Chondrocyte (in vitro differentiated cells): ENCODE data around the gene DPH3. TPM values are rescaled to one million over a fixed set of nuclear protein-coding genes. Genes with fewer than 3 reads are reported as not detected.

Source experiments
- DNase-seq: peaks from one replicate; pipeline ENCODE4 v3.0.0; 2021; ENCODE audit warnings: mixed read lengths, low spot score
- H3K27ac Mint-ChIP-seq: one replicate; pipeline ENCODE4 v1.8.0; 2021; ENCODE audit warnings: mild to moderate bottlenecking, moderate library complexity, mixed read lengths; ENCODE audit not compliant: unreplicated experiment
- H3K27me3 Mint-ChIP-seq: 2 replicates; pipeline ENCODE4 v1.8.0; 2021; ENCODE audit warnings: low read depth, mixed read lengths
- H3K36me3 Mint-ChIP-seq: 2 replicates; pipeline ENCODE4 v1.8.0; 2021; ENCODE audit warnings: low read depth, mixed read lengths
- H3K4me1 Mint-ChIP-seq: 2 replicates; pipeline ENCODE4 v1.8.0; 2021; ENCODE audit warnings: low read depth, mild to moderate bottlenecking, mixed read lengths
- H3K4me3 Mint-ChIP-seq: one replicate; pipeline ENCODE4 v1.8.0; 2021; ENCODE audit warnings: mild to moderate bottlenecking, moderate library complexity, mixed read lengths; ENCODE audit not compliant: unreplicated experiment
- H3K9me3 Mint-ChIP-seq: 2 replicates; pipeline ENCODE4 v1.8.0; 2021; ENCODE audit warnings: low read depth, mixed read lengths
- total RNA-seq: library from RNA; stranded (reverse); gene quantifications from 3 replicates; pipeline ENCODE4 v1.2.1, GENCODE V29; 2021
- TF ChIP-seq, protein P1 (sequence below): fragments of 200-600 bp; sonication (generic); IDR thresholded peaks from 2 replicates; pipeline ENCODE4 v1.5.0; 2021; ENCODE audit warnings: antibody characterized with exemption, mild to moderate bottlenecking, moderate library complexity

Gene DPH3
- total RNA-seq, 1 donor from 2014 or later, result 20.5 TPM

DNA sequence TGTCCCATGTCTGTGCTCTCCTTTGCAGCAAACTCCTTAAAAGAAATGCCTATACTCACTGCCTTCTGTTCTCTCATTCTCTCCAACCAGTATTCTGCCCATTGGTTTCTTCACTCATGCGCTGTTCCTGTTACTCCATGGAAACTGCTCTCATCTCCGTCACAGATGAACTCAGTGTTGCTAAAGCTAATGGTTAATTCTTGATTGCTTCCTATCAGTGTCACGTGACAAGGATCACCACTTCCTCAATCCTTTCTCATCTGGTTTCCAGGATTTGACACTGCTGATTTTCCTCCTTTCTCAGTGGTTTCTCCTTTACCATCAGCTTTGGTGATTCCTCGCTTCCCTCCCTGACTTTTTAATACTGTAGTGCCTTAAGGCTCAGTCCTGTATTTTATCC, 2.6 kb downstream of the DPH3 start:
- Mint-ChIP-seq H3K27ac (no peak overlapping the region), H3K27me3 (no peaks in the 10 kb centered on the region), H3K9me3 (no peaks in the 10 kb centered on the region), H3K36me3 (peaks cover 4% of the 10 kb centered on the region), H3K4me1 (peaks cover 21% of the 10 kb centered on the region), H3K4me3 (no peak overlapping the region)
- no peak for DNase-seq
- TF ChIP-seq, protein P1, sequence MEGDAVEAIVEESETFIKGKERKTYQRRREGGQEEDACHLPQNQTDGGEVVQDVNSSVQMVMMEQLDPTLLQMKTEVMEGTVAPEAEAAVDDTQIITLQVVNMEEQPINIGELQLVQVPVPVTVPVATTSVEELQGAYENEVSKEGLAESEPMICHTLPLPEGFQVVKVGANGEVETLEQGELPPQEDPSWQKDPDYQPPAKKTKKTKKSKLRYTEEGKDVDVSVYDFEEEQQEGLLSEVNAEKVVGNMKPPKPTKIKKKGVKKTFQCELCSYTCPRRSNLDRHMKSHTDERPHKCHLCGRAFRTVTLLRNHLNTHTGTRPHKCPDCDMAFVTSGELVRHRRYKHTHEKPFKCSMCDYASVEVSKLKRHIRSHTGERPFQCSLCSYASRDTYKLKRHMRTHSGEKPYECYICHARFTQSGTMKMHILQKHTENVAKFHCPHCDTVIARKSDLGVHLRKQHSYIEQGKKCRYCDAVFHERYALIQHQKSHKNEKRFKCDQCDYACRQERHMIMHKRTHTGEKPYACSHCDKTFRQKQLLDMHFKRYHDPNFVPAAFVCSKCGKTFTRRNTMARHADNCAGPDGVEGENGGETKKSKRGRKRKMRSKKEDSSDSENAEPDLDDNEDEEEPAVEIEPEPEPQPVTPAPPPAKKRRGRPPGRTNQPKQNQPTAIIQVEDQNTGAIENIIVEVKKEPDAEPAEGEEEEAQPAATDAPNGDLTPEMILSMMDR, result no peak

DNA sequence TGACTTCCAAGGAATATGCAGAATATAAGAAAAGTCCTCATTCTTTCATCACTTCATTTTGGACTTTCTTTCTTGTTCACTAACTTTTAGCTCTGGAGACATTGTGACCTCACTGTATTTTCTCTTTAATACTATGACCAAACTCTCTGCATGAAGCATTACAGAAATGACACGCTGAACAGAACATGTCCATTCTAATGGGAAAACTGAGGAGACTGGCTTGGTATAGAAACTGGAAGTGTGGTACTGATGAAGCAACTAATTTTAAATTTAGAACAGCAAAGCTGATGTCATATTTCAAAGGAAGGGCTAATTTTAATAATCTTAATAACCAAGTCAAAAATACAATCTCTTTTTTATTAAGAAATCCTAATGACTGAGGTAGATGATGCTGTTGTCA, 4.7 kb downstream of the DPH3 start:
- no peak overlapping the region for H3K4me3 Mint-ChIP-seq
- H3K4me1 Mint-ChIP-seq, result peaks cover 5% of the 10 kb centered on the region
- no peak for DNase-seq
- peaks cover 4% of the 10 kb centered on the region for H3K36me3 Mint-ChIP-seq
- no peaks in the 10 kb centered on the region for H3K27me3 Mint-ChIP-seq
- TF ChIP-seq, protein P1, result no peak
- H3K9me3 Mint-ChIP-seq, result no peaks in the 10 kb centered on the region
- no peak overlapping the region for H3K27ac Mint-ChIP-seq

DNA sequence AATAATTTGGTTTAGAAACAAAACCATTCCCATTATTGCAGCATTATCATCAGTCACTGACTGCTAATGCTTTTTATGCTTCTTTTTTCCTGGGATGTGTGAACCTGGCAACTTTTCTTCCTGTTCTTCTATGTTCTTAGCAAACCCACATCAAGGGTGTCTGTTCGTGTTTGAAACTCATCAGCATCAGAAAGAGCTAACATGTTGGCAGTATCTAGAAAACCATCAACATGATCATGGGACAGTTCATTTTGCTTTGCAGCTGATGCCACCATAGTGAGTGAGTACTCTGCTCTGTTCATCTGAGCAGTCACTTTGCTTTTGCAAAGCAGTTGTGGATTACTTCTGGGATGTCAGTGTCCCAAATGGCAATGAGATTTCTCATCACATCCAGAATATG, 5.9 kb downstream of the DPH3 start:
- Mint-ChIP-seq H3K27ac (no peak overlapping the region), H3K36me3 (peaks cover 4% of the 10 kb centered on the region)

DNA sequence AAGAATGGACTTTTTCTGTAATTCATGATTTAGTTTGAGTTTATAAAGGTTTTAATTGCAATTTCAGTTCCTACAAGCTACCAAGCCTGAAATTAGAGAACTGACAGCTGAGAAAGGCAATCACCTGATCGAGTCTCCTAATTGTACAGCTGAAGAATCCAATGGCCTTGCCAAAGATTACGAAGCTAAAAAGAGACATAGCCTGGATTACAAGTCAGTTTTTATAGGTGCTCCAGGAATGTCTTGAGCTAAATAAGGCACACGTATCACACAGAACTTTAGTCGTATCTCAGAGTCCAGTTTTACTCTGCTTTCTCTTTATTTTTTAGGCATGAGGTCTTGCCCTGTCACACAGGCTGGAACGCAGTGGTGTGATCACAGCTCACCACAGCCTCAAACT, 6.6 kb downstream of the DPH3 start:
- Mint-ChIP-seq H3K9me3 (no peaks in the 10 kb centered on the region), H3K27me3 (no peaks in the 10 kb centered on the region), H3K27ac (no peak overlapping the region), H3K4me3 (no peak overlapping the region), H3K36me3 (peaks cover 4% of the 10 kb centered on the region), H3K4me1 (no peaks in the 10 kb centered on the region)
- TF ChIP-seq, protein P1, result no peak
- DNase-seq, result no peak

More for the DNA sequence above, 5.9 kb downstream of the DPH3 start:
- no peak for DNase-seq
- Mint-ChIP-seq H3K27me3 (no peaks in the 10 kb centered on the region), H3K4me1 (peaks cover under 1% of the 10 kb centered on the region), H3K9me3 (no peaks in the 10 kb centered on the region), H3K4me3 (no peak overlapping the region)
- TF ChIP-seq, protein P1, result no peak

DNA sequence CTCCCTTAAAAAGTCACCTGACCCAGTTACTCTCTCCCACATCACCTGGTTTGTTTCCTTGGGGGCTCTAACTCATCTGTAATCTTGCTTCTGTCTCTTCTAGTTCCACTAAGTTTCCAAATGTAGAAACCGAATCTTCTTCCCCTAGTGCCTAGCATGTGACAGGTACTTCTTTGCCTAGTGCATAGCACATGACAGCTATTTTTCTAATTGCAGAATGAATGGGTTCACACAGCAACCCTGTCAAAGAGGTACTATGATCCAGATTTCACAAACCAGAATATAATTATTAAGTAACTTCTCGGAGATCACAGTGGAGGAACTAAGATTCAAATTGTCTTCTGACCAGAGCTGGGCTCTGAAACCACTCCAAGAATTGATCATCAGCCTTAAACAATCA, 7.4 kb downstream of the DPH3 start:
- Mint-ChIP-seq H3K27me3 (no peaks in the 10 kb centered on the region), H3K4me1 (no peaks in the 10 kb centered on the region), H3K27ac (no peak overlapping the region), H3K9me3 (no peaks in the 10 kb centered on the region), H3K36me3 (peaks cover 4% of the 10 kb centered on the region), H3K4me3 (no peak overlapping the region)
- TF ChIP-seq, protein P1, result no peak
- DNase-seq, result no peak
